Skin epidermis (tissue), 12 donors: Measurements from ENCODE around the gene AKR7A2.

Experiments used
- H3K27ac ChIP-seq, 21 experiments: fragments of 200-600 bp; sonication (generic) in 11 of 21; one replicate each; pipeline ENCODE4 v1.5.0; 2020; ENCODE audit warnings: mild to moderate bottlenecking in 3 of 21, inconsistent platforms in 2 of 21, moderate library complexity in 2 of 21
- H3K4me3 ChIP-seq, 7 experiments: fragments of 200-600 bp; sonication (generic) in 2 of 7; one replicate each; pipeline ENCODE4 v1.5.0; 2020; ENCODE audit warnings: inconsistent platforms in 2 of 7, mild to moderate bottlenecking in 2 of 7, moderate library complexity in 1 of 7

Gene AKR7A2

DNA sequence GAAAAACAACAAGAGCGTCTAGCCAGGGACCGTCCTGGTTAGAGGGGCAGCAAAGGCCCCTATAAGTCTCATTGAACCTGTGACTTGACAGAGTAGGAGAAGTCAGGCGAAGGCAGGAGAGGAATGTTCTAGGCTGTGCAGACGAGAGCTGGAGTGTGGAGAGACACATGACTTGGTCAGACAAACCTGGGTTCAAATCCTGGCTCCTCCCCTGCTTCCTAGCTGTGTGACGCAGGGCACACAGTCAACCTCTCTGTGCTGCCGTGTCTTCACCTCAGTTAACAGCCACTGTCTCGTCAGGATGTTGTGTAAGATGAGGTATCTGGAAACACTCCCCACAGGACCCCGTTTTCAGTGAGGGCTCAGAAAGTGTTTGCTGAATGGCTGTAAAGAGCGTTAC is 15.8 kb upstream of the AKR7A2 start:
- H3K4me3 ChIP-seq: no peak overlapping the region
- H3K27ac ChIP-seq: no peak overlapping the region

DNA sequence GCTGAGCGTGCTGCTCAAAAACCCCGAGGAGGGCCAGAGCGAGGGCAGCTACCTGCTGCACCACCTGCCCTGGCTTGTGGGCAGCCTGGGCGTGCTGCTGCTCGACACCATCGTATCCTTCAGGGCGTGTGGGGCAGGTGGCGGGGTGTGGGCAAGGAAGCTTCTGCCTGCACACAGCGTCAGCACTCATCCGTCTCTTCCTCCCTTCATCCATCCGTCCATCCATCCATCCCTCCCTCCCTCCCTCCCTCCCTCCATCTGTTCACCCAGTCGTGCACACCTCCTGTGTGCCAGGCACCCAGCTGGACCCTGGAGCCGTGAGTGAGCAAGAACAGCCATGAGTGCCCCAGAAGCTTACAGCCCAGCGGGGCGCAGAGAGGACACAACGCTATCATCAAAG is 15.4 kb upstream of the AKR7A2 start:
- Histone ChIP-seq H3K4me3 (no peak overlapping the region), H3K27ac (no peak overlapping the region)

DNA sequence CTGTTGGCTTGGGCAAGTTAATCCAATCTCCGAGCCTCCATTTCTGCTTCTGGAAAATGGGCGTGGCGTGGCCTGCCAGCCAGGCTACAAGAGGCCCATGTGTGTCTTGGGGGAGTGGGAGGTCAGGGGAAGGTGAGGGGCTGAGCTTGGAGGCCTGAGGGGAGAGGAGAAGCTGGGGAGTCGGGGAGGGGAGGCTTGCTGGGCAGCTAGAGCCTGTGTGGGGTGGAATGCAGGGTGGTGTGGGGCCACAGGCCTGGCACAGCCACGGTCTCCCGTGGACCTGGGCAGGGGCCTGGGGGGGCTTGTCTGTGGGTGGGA is 14.8 kb upstream of the AKR7A2 start:
- H3K27ac ChIP-seq: no peak overlapping the region

DNA sequence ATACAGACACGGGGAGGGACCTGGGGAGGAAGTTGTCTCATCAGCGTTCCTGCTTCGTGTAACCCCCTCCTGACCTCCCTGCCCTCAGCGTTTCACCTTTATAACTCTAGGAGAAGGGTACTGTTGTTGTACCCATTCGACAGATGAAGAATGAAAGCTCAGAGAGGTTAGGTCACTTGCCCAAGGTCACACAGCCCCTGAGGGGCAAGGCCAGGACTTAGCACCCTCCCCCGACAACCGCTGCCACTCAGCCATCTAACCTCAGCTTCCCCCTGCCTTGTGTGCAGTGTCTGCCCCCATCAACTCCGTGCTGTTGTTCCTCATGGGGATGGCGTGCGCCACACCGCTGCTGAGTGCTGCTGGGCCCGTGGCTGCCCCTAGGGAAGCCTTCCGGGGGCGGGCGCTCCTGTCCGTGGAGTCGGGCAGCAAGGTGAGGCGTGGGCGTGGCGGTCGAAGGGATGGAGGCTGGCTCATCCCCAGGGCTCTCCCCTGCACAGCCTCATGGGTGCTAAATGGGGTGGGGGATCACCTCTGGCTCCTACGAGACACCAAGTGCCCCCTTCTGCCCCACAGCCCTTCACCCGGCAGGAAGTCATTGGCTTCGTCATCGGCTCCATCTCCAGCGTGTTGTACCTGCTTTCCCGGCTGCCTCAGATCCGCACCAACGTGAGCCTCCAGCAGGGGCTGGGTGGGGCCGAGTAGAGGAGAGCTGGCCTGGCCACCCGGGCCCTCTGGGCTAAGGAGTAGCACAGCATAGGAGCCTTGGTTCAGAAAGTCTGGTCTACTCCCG is 14.2 kb upstream of the AKR7A2 start:
- Histone ChIP-seq H3K27ac (no peak overlapping the region), H3K4me3 (no peak overlapping the region)

More for the DNA sequence above, 14.8 kb upstream of the AKR7A2 start:
- H3K4me3 ChIP-seq: no peak overlapping the region

DNA sequence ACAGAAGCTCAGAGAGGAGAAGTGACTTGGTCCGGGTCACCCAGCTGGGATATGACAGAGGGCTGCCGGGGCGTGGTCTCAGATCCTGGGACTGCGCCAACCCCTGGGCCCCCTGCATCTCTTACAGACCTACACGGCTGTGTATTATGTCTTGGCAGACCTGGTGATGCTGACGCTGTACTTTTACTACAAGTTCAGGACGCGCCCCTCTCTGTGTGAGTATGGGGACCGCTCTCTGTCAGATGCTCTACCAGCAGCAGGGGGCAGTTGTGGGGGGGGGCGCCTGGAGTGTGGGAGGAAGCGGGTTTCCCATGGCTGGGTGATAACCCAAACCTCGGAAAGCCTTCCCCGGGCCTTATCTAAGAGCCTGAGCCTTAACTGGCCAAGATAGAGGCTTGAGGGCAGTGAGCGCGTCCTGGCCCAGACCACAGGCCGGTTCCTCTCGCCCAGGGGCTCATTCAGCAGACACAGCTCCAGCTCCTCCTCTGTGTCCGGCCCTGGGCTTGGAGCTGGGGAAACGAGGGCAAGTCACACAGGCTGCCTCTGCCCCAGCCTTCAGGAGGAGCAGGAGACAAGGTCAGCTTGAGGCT is 13.5 kb upstream of the AKR7A2 start:
- H3K4me3 ChIP-seq: no peak overlapping the region

DNA sequence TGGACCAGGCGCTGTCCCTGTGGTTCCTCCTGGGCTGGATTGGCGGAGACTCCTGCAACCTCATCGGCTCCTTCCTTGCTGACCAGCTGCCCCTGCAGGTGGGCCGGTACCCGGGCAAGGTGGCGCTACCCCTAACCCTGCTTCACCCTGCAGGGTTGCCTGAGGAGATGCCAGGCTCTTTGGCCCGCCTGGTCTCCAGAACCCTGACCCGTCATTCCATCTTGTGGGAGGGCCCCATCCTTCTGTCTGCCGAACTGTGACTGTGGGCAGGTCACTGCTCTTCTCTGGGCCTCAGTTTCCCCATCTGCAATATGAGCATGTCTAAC is 12.7 kb upstream of the AKR7A2 start:
- Histone ChIP-seq H3K27ac (no peak overlapping the region), H3K4me3 (no peak overlapping the region)

More for the DNA sequence above, 13.5 kb upstream of the AKR7A2 start:
- no peak overlapping the region for H3K27ac ChIP-seq

DNA sequence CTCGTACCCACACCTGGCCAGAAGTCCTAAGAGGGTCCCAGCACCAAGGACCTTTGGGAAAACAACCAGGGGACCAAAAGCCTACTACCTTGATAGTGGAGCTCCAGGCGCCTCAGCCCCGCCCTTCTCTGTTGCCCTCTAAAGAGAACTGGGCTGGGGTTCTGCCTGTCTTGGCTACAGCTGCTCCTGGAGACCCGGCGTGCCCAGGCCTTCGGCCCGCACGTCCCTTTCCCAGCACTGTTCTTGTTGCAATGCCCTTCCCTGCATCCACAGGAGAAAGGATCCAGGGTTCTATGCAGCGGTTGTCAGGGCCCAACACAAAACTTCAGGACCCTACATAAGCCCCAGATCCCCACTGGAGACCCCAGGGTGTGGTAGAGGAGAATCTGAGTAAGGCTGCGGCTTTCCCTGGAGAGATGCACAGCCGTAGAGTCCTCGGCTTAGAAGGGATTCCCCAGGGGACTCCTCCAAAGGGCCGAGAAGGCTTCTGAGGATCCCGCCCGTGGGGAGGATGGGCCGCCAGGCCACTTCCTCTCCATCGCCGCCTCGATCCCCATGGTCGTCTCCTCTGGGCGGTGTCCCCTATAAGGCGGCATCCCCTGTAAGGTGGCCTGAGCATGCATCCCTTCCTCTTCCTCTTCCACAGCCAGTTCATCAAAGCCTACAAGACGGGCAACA is 12.2 kb upstream of the AKR7A2 start:
- Histone ChIP-seq H3K27ac (no peak overlapping the region), H3K4me3 (no peak overlapping the region)

DNA sequence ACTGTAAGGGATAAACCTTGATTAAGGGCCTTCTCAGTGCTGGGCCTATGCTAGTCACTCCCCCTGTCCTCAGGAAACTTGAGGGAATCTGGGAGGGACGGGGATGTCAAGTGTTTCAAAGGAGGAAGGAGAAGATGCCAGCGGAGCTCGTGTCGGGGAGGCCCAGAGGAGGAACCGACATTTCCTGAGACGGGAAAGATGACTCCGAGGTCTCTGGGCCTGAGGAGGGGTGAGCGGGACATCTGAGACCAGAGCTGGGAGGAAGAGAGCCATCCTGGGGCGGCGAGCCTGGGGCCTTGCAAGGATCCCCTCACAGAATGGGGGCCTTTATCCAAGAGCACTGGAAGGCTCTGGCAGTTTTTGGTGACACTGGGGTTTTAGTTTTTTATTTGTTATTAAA is 10.5 kb upstream of the AKR7A2 start:
- Histone ChIP-seq H3K4me3 (no peak overlapping the region), H3K27ac (no peak overlapping the region)

DNA sequence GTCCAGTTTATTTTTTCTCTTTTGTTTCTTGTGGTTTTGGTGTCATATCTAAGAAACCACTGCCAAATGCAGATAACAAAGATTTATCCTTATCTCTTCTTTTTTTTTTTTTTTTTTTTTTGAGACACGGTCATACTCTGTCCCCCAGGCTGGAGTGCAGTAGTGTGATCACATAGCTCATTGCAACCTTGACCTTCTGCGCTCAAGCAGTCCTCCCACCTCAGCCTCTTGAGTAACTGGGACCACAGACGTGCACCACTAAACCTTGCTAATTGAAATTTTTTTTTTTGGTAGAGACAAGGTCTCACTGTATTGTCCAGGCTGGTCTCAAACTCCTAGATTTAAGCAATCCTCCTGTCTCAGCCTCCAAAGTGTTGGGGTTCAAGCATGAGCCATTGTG is 9.1 kb upstream of the AKR7A2 start:
- Histone ChIP-seq H3K4me3 (no peak overlapping the region), H3K27ac (no peak overlapping the region)

DNA sequence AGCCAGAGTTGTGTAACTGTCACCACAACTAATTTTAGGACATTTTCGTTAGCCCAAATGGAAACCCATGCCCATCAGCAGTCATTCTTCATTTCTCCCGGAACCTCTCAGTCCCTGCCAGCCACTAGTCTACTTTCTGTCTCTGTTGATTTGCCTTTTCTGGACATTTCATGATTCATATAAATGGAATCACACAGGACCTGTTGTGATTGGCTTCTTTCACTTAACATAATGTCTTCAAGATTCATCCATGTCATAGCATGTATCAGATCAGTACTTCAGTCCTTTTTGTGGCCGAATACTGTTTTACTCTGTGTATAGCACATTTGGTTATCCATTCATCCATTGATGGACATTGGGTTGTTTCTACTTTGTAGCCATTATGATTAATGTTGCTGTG is 7.3 kb upstream of the AKR7A2 start:
- no peak overlapping the region for H3K27ac ChIP-seq

DNA sequence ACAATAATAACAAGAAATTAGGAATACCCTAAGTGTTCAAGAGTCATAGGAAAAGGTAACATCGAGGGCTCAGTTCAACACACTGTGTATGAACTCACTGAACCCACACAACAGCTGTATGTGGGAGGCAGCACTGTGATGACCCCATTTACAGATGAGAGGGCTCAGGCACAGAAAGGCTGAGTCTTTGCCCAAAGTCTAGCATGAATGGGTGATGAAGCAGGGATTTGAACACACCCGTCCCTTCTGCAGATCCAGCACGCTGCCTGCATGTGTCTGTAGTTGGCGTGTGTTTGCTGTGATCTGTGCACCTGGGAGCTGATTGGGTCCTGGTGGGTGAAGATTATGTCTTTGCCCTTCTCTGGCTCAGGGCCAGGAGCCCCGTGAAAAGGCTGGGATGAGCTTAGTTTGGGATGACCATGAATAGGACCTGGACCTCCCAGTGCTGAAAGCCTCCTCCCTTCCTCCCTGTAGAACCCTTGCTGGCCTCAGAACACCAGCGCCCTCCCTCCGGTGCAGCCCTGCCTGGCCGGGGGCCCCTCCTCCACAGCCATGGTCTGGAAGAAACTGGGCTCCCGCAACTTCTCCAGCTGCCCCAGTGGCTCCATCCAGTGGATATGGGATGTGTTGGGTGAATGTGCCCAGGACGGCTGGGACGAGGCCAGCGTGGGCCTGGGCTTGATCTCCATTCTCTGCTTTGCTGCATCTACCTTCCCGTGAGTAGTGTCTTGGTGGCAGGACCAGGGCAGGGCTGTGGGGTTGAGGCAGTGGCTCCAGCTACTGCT is 5.4 kb upstream of the AKR7A2 start:
- H3K27ac ChIP-seq: no peak overlapping the region
- H3K4me3 ChIP-seq: no peak overlapping the region

More for the DNA sequence above, 7.3 kb upstream of the AKR7A2 start:
- H3K4me3 ChIP-seq: no peak overlapping the region

DNA sequence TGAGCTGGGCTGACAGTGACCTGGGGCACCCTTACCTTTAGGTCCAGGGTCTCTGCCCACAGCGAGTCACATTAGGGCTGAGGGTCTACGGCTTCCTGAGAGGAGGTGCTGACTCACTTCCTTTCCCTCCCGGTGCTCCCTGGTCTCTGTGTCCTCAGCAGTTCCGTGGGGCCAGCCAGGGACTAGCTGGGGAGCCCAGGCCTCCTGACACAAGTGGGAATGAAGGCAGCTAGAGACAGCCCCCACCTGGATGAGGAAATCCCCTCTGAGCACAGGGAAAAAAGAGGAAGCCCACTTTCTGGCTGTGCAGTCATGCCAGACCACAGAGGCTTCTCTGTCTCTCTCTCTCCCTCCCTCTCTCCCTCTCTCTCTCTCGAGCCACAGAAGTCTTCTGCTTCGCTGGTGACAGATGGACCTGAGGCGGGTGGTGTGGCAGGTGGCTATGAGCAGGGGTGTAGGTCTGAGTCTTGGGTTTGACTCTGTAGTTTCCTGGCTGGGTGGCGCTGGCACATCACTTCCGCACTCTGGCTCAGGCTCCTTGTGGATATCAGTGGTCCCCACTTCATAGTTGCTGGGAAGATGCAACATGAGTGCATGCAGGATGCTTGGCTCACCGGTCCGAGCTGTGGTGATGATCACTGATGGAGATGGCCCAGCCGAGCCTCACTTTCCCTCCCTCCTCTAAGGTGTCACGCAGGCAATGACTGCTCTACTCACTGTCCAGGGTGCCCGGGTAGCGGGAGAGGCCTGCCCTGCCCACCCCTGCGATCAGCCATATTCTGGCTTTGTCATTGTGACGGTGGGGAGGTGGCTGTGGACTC is 3.6 kb upstream of the AKR7A2 start:
- no peak overlapping the region for H3K4me3 ChIP-seq
- peak overlapping the region in 2 of 21 experiments; percentile 10 to 49 for H3K27ac ChIP-seq

DNA sequence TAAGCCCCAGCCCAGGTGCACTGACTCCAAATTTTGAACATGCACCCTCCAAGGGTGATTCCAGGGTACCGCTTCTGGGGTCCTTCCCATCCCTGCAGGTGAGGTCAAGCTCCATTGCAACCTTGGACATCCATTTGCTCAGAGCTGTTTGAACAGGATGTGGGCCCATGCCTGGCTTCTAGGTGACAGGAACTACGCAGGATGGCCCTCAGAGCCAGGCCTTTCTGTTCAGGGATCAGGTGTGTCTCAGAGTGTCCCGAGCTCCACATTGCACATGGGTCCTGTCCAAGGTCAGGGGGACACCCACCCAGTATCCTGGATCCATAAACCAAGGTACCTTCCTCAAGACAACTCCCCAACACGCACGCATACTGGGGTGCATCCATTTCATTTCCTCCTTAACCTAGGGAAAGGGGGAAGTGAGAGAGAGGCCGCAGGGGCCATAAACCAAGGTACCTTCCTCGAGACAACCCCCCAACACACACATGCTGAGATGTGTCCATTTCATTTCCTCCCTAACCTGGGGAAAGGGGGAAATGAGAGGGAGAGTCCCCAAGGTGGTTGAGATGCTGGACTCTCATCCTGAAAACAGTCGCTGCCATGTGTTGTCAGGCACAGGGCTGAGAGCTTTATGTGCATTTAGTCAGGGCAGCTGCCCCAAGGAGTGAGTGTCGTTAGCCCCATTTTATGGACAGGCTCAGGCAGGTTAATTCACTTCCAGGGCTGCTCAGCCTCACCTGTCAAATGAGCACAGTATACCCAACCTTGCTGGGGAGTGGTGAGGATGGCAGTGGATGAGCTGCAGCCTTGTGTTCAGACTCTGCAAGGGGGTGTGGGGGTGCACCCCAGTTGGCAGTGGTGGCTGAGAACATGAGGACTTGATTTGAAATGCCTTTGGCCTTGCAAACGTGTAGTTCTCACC is 2.3 kb upstream of the AKR7A2 start:
- H3K27ac ChIP-seq: peak overlapping the region in 2 of 21 experiments; percentile 17 to 26
- H3K4me3 ChIP-seq: no peak overlapping the region

DNA sequence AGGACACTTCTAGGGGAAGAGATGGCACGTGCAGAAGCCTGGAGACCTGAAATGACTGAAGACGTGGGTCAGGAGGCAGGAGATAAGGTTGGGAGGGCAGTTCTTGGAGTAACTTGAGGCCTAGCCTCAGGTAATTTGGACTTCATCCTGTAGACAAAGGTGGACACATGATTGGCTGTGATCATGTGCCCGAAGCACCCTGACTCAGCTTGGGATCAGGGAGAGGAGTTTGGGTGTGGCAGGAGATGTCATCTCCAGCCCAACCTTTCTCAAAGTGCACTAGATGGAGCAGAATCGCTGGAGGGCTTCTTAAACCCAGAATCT is 1.7 kb upstream of the AKR7A2 start:
- H3K4me3 ChIP-seq: no peak overlapping the region

DNA sequence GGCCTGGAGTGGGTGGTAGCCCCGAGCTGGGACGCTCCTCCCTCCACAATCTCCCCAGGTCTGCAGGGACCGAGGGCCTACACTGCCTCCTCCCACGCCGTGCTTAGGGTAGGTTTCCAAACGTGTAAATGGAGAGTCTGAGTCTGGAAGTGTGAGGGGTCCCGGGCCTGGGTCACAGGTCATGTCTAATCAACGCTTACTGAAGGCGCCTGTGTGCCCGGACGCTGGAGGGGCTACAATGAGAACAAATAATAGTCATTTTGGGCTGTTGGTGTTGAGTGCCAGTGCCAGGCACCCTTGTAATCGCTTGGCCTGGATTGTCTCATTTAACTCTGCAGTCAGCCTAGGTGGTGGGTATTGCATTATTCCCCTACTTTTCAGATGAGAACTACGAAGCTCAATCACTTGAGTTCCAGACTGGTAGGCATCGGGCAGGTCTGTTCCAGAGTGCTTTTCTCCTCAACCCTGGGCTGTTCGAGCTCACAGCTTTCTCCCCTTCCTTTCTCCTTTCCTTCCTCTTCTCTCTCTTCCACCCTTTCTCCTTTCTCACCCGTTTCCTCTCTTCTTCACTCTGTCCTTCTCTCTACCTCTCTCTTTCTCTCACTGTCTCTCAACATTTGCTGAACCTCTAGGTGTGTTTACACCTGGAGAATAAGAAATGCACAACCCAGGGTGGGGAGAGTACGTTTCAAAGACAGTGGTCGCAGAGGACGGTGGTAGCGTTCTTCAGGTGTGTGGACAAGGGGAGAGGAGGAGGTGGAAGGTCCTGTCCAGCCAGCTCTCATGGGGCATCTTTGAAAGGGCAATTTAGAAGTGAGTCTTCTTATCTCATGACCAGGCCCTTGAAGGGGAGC is 1.1 kb upstream of the AKR7A2 start:
- Histone ChIP-seq H3K27ac (peak overlapping the region in 20 of 21 experiments; percentile 77 to 98 (median 92)), H3K4me3 (peak overlapping the region; percentile 56 to 95 (median 91))

More for the DNA sequence above, 1.7 kb upstream of the AKR7A2 start:
- peak overlapping the region in 3 of 21 experiments; percentile 91 to 96 (median 96) for H3K27ac ChIP-seq

DNA sequence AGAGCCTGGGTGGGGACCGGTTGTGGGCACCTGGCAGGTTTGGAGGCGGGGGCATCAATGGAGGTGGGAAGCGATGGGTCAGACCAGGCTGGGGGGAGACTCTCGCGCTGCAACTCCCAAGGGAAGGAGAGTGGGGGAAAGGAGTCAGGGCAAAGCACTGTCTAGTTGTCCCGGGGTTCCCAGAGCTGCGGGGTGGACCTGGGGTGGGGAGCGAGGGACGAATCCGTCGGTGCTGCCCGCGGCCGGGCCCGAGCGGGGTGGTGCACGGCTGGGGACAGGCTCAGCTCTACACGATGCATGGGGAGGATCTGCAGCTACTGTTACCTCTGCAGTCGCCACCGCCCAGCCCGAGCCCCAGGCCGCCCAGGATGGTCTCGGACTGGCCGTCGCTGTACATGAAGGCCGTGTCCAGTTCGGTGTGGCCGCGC is 427 bp downstream of the AKR7A2 start:
- H3K27ac ChIP-seq: peak overlapping the region; percentile 38 to 98 (median 89)

DNA sequence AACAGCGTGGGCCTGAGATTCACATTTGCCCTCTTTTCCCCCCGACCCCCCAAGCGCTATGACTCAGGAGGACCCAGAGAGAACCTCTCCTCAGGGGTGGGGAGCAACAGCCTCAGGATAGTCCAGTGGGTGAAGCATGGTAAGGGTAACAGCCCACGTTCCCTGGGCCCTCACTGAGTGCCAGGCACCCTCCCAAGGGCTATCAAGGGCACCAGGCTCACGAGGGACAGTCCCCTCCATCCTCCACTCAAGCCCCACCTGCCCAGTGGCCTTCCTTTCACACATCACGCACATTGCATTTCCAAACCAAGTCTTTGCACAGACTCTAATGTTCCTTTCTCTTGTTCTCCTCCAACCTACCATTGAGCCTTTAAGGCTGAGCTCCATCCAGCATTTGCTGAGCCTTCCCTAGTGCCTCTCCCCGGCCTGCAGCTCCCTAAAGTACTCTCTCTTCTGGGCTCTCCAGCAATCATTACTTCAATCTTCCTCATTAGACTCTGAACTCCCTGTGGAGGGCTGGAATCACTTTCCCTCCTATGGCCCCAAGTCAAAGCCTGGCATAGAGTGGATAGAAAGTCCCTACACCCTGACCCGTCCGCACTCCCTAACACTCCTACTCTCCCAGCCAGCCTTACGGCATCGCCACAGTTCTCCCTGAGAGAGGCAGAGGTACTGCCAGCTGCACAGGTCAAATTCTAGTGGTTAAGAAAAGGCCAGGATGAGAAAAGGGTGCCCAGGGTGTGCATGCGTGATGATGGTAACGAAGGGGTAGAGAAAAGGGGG is 1.0 kb downstream of the AKR7A2 start:
- Histone ChIP-seq H3K27ac (peak overlapping the region in 18 of 21 experiments; percentile 41 to 98 (median 90)), H3K4me3 (peak overlapping the region; percentile 56 to 95 (median 91))

More for the DNA sequence above, 427 bp downstream of the AKR7A2 start:
- H3K4me3 ChIP-seq: peak overlapping the region; percentile 56 to 95 (median 91)
